Measurements from ENCODE around the gene CCNL1.
"Not testable (repeated sequence)": the region's sequence is repeated elsewhere in the genome, so short reads cannot be mapped to it uniquely, and the experiment has no call there.

Gene CCNL1

GRCh38 chr3:157175691-157176507 lies 16.0 kb upstream of the CCNL1 start:
- ATAC-seq, result peak; percentile 61
- TF ChIP-seq ZNF8 (CRISPR knock-in tag; IDR thresholded peaks at IDR 0.05) (no peak), SNAI2 (CRISPR knock-in tag; IDR thresholded peaks at IDR 0.05) (no peak), ESRRG (CRISPR knock-in tag; IDR thresholded peaks at IDR 0.05) (no peak), PPARA (CRISPR knock-in tag; IDR thresholded peaks at IDR 0.05; ENCODE audit: borderline replicate concordance) (no peak), ISL1 (CRISPR knock-in tag; IDR thresholded peaks at IDR 0.05) (no peak)
- TF ChIP-seq, protein P1, sequence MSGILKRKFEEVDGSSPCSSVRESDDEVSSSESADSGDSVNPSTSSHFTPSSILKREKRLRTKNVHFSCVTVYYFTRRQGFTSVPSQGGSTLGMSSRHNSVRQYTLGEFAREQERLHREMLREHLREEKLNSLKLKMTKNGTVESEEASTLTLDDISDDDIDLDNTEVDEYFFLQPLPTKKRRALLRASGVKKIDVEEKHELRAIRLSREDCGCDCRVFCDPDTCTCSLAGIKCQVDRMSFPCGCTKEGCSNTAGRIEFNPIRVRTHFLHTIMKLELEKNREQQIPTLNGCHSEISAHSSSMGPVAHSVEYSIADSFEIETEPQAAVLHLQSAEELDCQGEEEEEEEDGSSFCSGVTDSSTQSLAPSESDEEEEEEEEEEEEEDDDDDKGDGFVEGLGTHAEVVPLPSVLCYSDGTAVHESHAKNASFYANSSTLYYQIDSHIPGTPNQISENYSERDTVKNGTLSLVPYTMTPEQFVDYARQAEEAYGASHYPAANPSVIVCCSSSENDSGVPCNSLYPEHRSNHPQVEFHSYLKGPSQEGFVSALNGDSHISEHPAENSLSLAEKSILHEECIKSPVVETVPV (CRISPR knock-in tag; IDR thresholded peaks at IDR 0.05), result 0 out of 2 replicates have a peak, but pooled peaks have one; percentile 11
- TF ChIP-seq, protein P2, sequence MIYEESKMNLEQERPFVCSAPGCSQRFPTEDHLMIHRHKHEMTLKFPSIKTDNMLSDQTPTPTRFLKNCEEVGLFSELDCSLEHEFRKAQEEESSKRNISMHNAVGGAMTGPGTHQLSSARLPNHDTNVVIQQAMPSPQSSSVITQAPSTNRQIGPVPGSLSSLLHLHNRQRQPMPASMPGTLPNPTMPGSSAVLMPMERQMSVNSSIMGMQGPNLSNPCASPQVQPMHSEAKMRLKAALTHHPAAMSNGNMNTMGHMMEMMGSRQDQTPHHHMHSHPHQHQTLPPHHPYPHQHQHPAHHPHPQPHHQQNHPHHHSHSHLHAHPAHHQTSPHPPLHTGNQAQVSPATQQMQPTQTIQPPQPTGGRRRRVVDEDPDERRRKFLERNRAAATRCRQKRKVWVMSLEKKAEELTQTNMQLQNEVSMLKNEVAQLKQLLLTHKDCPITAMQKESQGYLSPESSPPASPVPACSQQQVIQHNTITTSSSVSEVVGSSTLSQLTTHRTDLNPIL (CRISPR knock-in tag; IDR thresholded peaks at IDR 0.05; ENCODE audit: low read depth), result no peak

- peak; percentile 95 for ATAC-seq
- TF ChIP-seq ESRRG (CRISPR knock-in tag; IDR thresholded peaks at IDR 0.05) (0 out of 2 replicates have a peak, but pooled peaks have one; percentile 63), TOX (CRISPR knock-in tag; IDR thresholded peaks at IDR 0.05; ENCODE audit: borderline replicate concordance) (no peak)
- TF ChIP-seq, protein P3, sequence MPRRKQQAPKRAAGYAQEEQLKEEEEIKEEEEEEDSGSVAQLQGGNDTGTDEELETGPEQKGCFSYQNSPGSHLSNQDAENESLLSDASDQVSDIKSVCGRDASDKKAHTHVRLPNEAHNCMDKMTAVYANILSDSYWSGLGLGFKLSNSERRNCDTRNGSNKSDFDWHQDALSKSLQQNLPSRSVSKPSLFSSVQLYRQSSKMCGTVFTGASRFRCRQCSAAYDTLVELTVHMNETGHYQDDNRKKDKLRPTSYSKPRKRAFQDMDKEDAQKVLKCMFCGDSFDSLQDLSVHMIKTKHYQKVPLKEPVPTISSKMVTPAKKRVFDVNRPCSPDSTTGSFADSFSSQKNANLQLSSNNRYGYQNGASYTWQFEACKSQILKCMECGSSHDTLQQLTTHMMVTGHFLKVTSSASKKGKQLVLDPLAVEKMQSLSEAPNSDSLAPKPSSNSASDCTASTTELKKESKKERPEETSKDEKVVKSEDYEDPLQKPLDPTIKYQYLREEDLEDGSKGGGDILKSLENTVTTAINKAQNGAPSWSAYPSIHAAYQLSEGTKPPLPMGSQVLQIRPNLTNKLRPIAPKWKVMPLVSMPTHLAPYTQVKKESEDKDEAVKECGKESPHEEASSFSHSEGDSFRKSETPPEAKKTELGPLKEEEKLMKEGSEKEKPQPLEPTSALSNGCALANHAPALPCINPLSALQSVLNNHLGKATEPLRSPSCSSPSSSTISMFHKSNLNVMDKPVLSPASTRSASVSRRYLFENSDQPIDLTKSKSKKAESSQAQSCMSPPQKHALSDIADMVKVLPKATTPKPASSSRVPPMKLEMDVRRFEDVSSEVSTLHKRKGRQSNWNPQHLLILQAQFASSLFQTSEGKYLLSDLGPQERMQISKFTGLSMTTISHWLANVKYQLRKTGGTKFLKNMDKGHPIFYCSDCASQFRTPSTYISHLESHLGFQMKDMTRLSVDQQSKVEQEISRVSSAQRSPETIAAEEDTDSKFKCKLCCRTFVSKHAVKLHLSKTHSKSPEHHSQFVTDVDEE (CRISPR knock-in tag; IDR thresholded peaks at IDR 0.05), result peak; percentile 55; the same call in 1 of the 2 replicates
These were observed 14.9 kb upstream of the CCNL1 start for GRCh38 chr3:157174649-157175498.

GRCh38 chr3:157174290-157174648 lies 14.3 kb upstream of the CCNL1 start:
- TF ChIP-seq BACH2 (CRISPR knock-in tag; IDR thresholded peaks at IDR 0.05; ENCODE audit: borderline replicate concordance), result no peak
- TF ChIP-seq OSR1 (CRISPR knock-in tag; IDR thresholded peaks at IDR 0.05), result no peak
- peak; percentile 4; the same call in 2 of the 3 replicates for ATAC-seq

GRCh38 chr3:157173343-157173742 lies 13.4 kb upstream of the CCNL1 start:
- not testable (repeated sequence) for ATAC-seq

- no peak for ATAC-seq
- no peak for TF ChIP-seq ZNF70 (CRISPR knock-in tag; IDR thresholded peaks at IDR 0.05)
- no peak for TF ChIP-seq ARNTL (CRISPR knock-in tag; IDR thresholded peaks at IDR 0.05; ENCODE audit: borderline replicate concordance, low read depth)
- TF ChIP-seq, protein P3 (CRISPR knock-in tag; IDR thresholded peaks at IDR 0.05), result no peak
- TF ChIP-seq, protein P4, sequence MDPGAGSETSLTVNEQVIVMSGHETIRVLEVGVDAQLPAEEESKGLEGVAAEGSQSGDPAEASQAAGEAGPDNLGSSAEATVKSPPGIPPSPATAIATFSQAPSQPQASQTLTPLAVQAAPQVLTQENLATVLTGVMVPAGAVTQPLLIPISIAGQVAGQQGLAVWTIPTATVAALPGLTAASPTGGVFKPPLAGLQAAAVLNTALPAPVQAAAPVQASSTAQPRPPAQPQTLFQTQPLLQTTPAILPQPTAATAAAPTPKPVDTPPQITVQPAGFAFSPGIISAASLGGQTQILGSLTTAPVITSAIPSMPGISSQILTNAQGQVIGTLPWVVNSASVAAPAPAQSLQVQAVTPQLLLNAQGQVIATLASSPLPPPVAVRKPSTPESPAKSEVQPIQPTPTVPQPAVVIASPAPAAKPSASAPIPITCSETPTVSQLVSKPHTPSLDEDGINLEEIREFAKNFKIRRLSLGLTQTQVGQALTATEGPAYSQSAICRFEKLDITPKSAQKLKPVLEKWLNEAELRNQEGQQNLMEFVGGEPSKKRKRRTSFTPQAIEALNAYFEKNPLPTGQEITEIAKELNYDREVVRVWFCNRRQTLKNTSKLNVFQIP (CRISPR knock-in tag; IDR thresholded peaks at IDR 0.05; ENCODE audit: borderline replicate concordance, low read depth), result no peak
- TF ChIP-seq RARB (CRISPR knock-in tag; IDR thresholded peaks at IDR 0.05), result no peak
- TF ChIP-seq, protein P1 (CRISPR knock-in tag; IDR thresholded peaks at IDR 0.05), result no peak
- TF ChIP-seq ZFP3 (CRISPR knock-in tag; IDR thresholded peaks at IDR 0.05), result no peak
- no peak for TF ChIP-seq ISL1 (CRISPR knock-in tag; IDR thresholded peaks at IDR 0.05)
- TF ChIP-seq, protein P2 (CRISPR knock-in tag; IDR thresholded peaks at IDR 0.05; ENCODE audit: low read depth), result no peak
These were observed 12.8 kb upstream of the CCNL1 start for GRCh38 chr3:157172746-157173145.
